ENCODE results near the gene ITGB5.

DNA sequence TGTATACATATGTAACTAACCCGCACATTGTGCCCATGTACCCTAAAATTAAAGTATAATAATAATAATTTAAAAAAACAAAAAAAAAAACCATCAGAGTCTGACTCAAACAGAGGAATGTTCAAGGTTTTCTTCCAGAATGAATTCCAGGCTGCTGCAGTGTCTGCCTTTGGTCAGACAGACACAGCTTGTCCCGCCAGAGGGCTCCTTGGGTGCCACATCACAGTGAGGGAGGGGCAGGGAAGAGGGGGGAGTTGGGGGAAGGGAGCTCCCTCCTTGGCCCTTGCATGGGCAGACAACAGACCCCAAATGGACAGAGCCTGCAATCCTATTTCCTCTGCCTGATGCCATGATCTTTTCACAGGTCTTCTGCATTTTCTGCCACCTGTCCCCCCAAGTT, 36.5 kb downstream of the ITGB5 start:
- TF ChIP-seq EZH2 (IDR thresholded peaks at IDR 0.05; ENCODE audit: insufficient read depth, poor library complexity, severe bottlenecking) (no peak), EZH2phosphoT487 (IDR thresholded peaks at IDR 0.05; ENCODE audit: insufficient read depth, low read depth) (no peak)
